Measurements from ENCODE around the gene MALRD1. TPM values are rescaled to one million over a fixed set of nuclear protein-coding genes. Genes with fewer than 3 reads are reported as not detected.

MALRD1 gene
- total and polyA plus RNA-seq, 2 donors = 0.27 to 2.5 TPM

DNA sequence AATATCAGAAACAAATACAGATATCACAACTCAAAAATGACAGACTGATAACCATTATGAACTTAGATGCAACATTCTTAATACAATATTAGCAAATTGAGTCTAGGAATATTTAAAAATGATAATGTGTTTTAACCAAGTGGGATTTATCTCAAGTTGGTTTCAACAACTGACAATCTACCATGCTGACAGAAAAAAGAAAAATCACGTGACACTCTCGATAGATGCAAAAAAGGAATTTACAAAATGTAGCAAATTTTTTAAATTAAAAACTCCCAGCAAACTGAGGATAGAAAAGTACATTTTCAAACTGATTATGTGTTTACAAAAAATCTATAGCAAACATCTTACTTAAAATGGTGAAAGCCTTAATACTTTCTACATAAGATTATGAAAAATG, 177.4 kb downstream of the MALRD1 start:
- Histone ChIP-seq H3K4me1 (ENCODE audit: control insufficient read depth in 2 of 2, insufficient read depth in 2 of 2, low read length in 2 of 2) (no peaks in the 10 kb centered on the region), H3K27ac (ENCODE audit: low read depth in 1 of 2, low read length in 1 of 2) (no peak overlapping the region), H3K4me3 (ENCODE audit: low read length in 2 of 2) (no peak overlapping the region), H3K36me3 (ENCODE audit: control insufficient read depth in 2 of 2, insufficient read depth in 2 of 2, low read length in 1 of 2) (no peaks in the 10 kb centered on the region), H3K27me3 (ENCODE audit: control insufficient read depth in 2 of 2, insufficient read depth in 1 of 2, low read length in 1 of 2) (no peaks in the 10 kb centered on the region), H3K9me3 (ENCODE audit: control insufficient read depth in 2 of 2, insufficient read depth in 1 of 2, low read length in 1 of 2) (no peaks in the 10 kb centered on the region)
- no peak for DNase-seq (ENCODE audit: low read depth in 6 of 9, low spot score in 9 of 9)
- 97% methylated on average over 2 of the region's 2 CpGs for WGBS

DNA sequence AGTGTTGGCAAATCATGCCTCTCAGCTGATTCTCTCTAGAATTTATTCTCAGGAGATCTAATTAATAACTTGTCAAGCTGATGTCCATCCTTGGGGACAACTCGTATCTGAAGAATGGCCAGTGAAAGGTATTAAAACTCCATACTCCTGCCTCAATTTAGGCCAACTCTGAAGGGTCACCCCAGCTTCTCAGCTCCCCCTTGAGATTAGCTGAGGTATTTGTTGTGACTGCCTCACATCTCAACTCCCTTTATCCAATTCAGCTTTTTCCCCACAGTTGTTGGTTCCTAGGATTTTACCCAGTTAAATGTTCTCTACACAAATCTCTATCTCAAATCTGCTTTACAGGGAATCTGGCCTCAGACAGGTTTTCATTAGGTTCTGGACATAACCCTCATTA, 182.4 kb downstream of the MALRD1 start:
- H3K4me1 ChIP-seq (ENCODE audit: control insufficient read depth in 2 of 2, insufficient read depth in 2 of 2, low read length in 2 of 2) = no peaks in the 10 kb centered on the region
- H3K4me3 ChIP-seq (ENCODE audit: low read length in 2 of 2) = no peak overlapping the region
- no peak for DNase-seq (ENCODE audit: low read depth in 6 of 9, low spot score in 9 of 9)
- no peak overlapping the region for H3K27ac ChIP-seq (ENCODE audit: low read depth in 1 of 2, low read length in 1 of 2)
- WGBS = 86% methylated on average over 1 of the region's 1 CpG
- H3K36me3 ChIP-seq (ENCODE audit: control insufficient read depth in 2 of 2, insufficient read depth in 2 of 2, low read length in 1 of 2) = no peaks in the 10 kb centered on the region
- H3K27me3 ChIP-seq (ENCODE audit: control insufficient read depth in 2 of 2, insufficient read depth in 1 of 2, low read length in 1 of 2) = no peaks in the 10 kb centered on the region
- peaks cover 0 to 3% of the 10 kb centered on the region in 2 donors for H3K9me3 ChIP-seq (ENCODE audit: control insufficient read depth in 2 of 2, insufficient read depth in 1 of 2, low read length in 1 of 2)

DNA sequence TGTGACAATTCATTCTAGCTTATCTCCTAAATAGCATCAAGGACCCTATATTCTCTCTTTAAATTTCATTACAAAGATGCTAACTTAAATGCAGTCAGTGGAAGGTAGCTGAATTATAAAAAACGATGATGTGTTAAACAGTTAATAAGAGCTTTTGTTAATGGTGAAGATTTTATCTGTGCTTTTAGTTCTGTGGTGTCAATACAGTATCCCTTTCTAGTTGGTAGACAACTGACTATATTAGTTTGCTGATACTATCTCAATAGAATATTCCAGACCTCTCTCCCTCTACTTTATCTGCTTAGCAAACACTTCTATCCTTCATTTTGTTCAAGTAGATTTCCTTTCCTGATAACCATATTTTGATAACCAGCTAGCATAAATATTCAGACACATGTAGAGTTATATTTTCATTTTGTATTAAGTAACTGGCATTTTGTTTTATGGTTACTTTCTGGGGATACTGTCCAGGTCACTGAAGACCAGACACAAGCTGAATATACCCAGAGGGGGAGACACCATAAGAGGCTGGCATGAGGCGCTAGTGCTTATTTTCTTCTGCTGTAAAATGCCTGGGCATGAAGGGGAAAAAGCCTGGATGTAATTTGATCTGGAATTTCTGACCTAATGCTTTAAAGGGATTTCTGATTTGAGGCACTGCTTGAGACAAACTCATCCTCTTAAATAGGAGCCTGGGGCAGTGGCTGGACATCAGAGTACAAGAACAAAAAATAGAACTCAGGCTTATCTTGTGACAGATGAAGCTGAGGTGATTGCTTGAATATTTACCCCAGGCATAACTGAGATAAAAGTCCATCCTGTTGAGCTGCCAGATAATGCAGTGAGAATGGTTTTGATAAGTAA, 197.5 kb downstream of the MALRD1 start:
- H3K9me3 ChIP-seq (ENCODE audit: control insufficient read depth in 2 of 2, insufficient read depth in 1 of 2, low read length in 1 of 2) = no peaks in the 10 kb centered on the region
- H3K4me3 ChIP-seq (ENCODE audit: low read length in 2 of 2) = no peak overlapping the region
- H3K27me3 ChIP-seq (ENCODE audit: control insufficient read depth in 2 of 2, insufficient read depth in 1 of 2, low read length in 1 of 2) = no peaks in the 10 kb centered on the region
- DNase-seq (ENCODE audit: low read depth in 6 of 9, low spot score in 9 of 9) = no peak
- H3K27ac ChIP-seq (ENCODE audit: low read depth in 1 of 2, low read length in 1 of 2) = no peak overlapping the region
- WGBS = 89% methylated on average over 2 of the region's 2 CpGs
- H3K36me3 ChIP-seq (ENCODE audit: control insufficient read depth in 2 of 2, insufficient read depth in 2 of 2, low read length in 1 of 2) = no peaks in the 10 kb centered on the region
- H3K4me1 ChIP-seq (ENCODE audit: control insufficient read depth in 2 of 2, insufficient read depth in 2 of 2, low read length in 2 of 2) = no peaks in the 10 kb centered on the region

DNA sequence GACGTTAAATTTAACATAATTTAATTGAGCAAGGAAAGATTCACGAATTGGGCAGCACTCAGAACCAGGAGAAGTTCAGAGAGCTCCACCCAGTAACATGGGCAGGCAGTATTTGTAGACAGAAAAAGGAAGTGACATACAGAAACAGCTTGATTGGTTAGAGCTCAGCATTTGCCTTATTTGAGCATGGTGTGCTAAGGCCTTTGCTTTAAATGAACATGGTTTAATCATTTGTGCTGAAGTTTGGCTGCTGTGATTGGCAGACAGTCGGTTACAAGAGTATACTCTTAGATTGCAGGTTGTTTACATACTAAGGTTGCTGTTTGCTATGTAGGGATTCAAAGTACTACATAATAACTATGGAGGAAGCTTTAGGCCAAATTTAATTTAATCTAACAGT, 199.2 kb downstream of the MALRD1 start:
- Histone ChIP-seq H3K4me3 (ENCODE audit: low read length in 2 of 2) (no peak overlapping the region), H3K27me3 (ENCODE audit: control insufficient read depth in 2 of 2, insufficient read depth in 1 of 2, low read length in 1 of 2) (no peaks in the 10 kb centered on the region), H3K4me1 (ENCODE audit: control insufficient read depth in 2 of 2, insufficient read depth in 2 of 2, low read length in 2 of 2) (no peaks in the 10 kb centered on the region), H3K9me3 (ENCODE audit: control insufficient read depth in 2 of 2, insufficient read depth in 1 of 2, low read length in 1 of 2) (no peaks in the 10 kb centered on the region), H3K36me3 (ENCODE audit: control insufficient read depth in 2 of 2, insufficient read depth in 2 of 2, low read length in 1 of 2) (no peaks in the 10 kb centered on the region), H3K27ac (ENCODE audit: low read depth in 1 of 2, low read length in 1 of 2) (no peak overlapping the region)
- DNase-seq (ENCODE audit: low read depth in 6 of 9, low spot score in 9 of 9) = no peak
- 80% methylated on average over 3 of the region's 3 CpGs for WGBS

DNA sequence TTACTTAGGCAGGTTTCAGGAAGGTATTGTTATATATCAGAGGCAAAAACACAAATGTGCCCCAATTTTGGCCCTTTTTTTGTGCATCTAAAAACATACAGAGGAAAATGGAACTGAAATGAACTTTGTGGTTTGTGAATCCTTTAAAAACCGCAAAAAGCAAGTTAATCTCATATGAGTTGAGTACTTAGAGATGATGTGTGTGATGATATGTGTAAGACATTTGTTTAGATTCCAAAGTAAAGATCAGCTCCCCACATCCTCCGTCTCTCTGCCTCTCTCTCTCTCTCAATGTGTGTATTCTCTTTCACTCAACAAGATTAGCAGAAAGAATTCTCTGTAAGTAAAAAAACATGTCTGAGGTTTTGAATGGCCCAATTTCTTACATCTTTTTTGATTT, 201.9 kb downstream of the MALRD1 start:
- Histone ChIP-seq H3K9me3 (ENCODE audit: control insufficient read depth in 2 of 2, insufficient read depth in 1 of 2, low read length in 1 of 2) (no peaks in the 10 kb centered on the region), H3K27me3 (ENCODE audit: control insufficient read depth in 2 of 2, insufficient read depth in 1 of 2, low read length in 1 of 2) (no peaks in the 10 kb centered on the region), H3K36me3 (ENCODE audit: control insufficient read depth in 2 of 2, insufficient read depth in 2 of 2, low read length in 1 of 2) (no peaks in the 10 kb centered on the region), H3K4me1 (ENCODE audit: control insufficient read depth in 2 of 2, insufficient read depth in 2 of 2, low read length in 2 of 2) (no peaks in the 10 kb centered on the region), H3K27ac (ENCODE audit: low read depth in 1 of 2, low read length in 1 of 2) (no peak overlapping the region), H3K4me3 (ENCODE audit: low read length in 2 of 2) (no peak overlapping the region)
- WGBS = 69% methylated on average over 2 of the region's 2 CpGs
- no peak for DNase-seq (ENCODE audit: low read depth in 6 of 9, low spot score in 9 of 9)

DNA sequence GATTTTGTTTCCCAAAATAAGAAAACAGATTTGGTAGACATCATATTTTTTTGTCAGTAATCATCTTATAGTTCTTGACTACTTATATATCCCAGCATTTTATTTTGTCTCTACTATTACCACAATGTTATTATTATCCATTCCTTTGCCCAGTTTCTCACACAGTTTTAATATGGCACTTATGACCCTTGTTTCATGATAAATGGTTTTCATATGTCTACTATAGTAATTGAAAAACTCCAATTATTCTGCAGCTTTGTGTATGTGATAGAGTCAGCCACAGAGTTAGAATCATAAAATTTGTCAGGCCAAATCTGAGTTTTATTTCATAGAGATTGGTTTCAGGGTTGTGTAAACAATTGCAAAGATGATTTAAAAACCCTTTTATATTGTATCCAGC, 203.9 kb downstream of the MALRD1 start:
- Histone ChIP-seq H3K27ac (ENCODE audit: low read depth in 1 of 2, low read length in 1 of 2) (no peak overlapping the region), H3K27me3 (ENCODE audit: control insufficient read depth in 2 of 2, insufficient read depth in 1 of 2, low read length in 1 of 2) (no peaks in the 10 kb centered on the region), H3K36me3 (ENCODE audit: control insufficient read depth in 2 of 2, insufficient read depth in 2 of 2, low read length in 1 of 2) (no peaks in the 10 kb centered on the region), H3K9me3 (ENCODE audit: control insufficient read depth in 2 of 2, insufficient read depth in 1 of 2, low read length in 1 of 2) (no peaks in the 10 kb centered on the region), H3K4me1 (ENCODE audit: control insufficient read depth in 2 of 2, insufficient read depth in 2 of 2, low read length in 2 of 2) (no peaks in the 10 kb centered on the region), H3K4me3 (ENCODE audit: low read length in 2 of 2) (no peak overlapping the region)
- DNase-seq (ENCODE audit: low read depth in 6 of 9, low spot score in 9 of 9) = no peak

DNA sequence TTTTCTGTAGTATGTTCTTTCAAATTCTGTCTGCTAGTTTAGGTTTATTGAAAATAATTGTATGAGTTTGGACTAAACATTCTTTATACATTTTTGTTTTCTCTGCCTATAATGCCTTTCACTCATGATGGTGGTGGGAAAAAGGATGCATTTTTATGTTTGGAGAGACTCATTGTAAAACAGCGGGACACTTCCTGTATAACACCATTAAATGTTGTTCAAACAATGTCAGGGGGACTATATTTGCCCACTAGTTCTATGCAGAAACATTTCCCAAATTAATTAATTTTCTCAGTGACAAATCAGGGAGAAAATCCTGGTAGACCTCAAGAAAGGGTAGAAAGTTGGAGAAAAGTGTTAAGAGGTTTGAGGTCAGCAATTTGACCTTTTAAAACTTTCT, 207.7 kb downstream of the MALRD1 start:
- Histone ChIP-seq H3K4me1 (ENCODE audit: control insufficient read depth in 2 of 2, insufficient read depth in 2 of 2, low read length in 2 of 2) (no peaks in the 10 kb centered on the region), H3K4me3 (ENCODE audit: low read length in 2 of 2) (no peak overlapping the region), H3K36me3 (ENCODE audit: control insufficient read depth in 2 of 2, insufficient read depth in 2 of 2, low read length in 1 of 2) (no peaks in the 10 kb centered on the region), H3K27ac (ENCODE audit: low read depth in 1 of 2, low read length in 1 of 2) (no peak overlapping the region), H3K9me3 (ENCODE audit: control insufficient read depth in 2 of 2, insufficient read depth in 1 of 2, low read length in 1 of 2) (no peaks in the 10 kb centered on the region), H3K27me3 (ENCODE audit: control insufficient read depth in 2 of 2, insufficient read depth in 1 of 2, low read length in 1 of 2) (no peaks in the 10 kb centered on the region)
- DNase-seq (ENCODE audit: low read depth in 6 of 9, low spot score in 9 of 9) = no peak
- WGBS = 70% methylated on average over 1 of the region's 1 CpG

DNA sequence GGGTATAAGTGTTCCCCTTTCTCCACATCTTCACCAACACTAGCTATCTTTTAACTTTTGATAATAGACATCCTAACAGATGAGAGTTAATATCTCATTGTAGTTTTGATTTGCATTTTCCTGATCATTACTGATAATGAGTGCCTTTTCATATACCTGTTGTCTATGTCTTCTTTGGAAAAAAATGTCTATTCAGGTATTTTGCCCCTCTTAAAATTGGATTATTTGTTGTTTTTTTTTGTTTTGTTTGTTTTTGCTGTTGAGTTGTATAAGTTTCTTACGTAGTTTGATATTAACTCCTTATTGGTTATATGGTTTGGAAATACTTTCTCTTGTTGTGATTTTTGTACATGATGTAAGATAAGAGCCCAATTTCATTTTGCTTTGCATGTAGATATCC, 214.7 kb downstream of the MALRD1 start:
- DNase-seq (ENCODE audit: low read depth in 6 of 9, low spot score in 9 of 9) = no peak
- Histone ChIP-seq H3K27ac (ENCODE audit: low read depth in 1 of 2, low read length in 1 of 2) (no peak overlapping the region), H3K36me3 (ENCODE audit: control insufficient read depth in 2 of 2, insufficient read depth in 2 of 2, low read length in 1 of 2) (no peaks in the 10 kb centered on the region), H3K9me3 (ENCODE audit: control insufficient read depth in 2 of 2, insufficient read depth in 1 of 2, low read length in 1 of 2) (no peaks in the 10 kb centered on the region), H3K27me3 (ENCODE audit: control insufficient read depth in 2 of 2, insufficient read depth in 1 of 2, low read length in 1 of 2) (no peaks in the 10 kb centered on the region), H3K4me3 (ENCODE audit: low read length in 2 of 2) (no peak overlapping the region), H3K4me1 (ENCODE audit: control insufficient read depth in 2 of 2, insufficient read depth in 2 of 2, low read length in 2 of 2) (no peaks in the 10 kb centered on the region)
- WGBS = 88% methylated on average over 1 of the region's 1 CpG

DNA sequence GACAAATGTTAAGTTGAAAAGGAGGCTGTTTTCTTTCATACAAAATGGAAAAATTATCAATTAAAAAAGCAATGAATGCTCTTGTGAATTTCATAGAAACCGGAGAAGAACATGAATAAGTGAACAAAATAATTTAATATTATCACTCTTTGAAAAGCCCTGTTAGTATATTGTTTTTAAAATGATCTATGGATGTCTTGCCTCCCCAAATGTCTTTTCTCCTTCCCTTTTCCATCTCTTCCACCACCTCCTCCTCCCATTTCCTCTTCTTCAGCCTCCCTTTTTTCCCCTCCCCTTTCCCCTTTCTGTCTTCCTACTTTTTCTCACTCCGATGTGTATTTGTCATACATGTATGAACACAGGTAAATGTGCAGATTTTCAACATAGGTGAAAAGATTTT, 234.7 kb downstream of the MALRD1 start:
- H3K27me3 ChIP-seq (ENCODE audit: control insufficient read depth in 2 of 2, insufficient read depth in 1 of 2, low read length in 1 of 2) = no peaks in the 10 kb centered on the region
- no peak for DNase-seq (ENCODE audit: low read depth in 6 of 9, low spot score in 9 of 9)
- no peaks in the 10 kb centered on the region for H3K4me1 ChIP-seq (ENCODE audit: control insufficient read depth in 2 of 2, insufficient read depth in 2 of 2, low read length in 2 of 2)
- peaks cover 0 to 6% of the 10 kb centered on the region in 2 donors for H3K9me3 ChIP-seq (ENCODE audit: control insufficient read depth in 2 of 2, insufficient read depth in 1 of 2, low read length in 1 of 2)
- no peaks in the 10 kb centered on the region for H3K36me3 ChIP-seq (ENCODE audit: control insufficient read depth in 2 of 2, insufficient read depth in 2 of 2, low read length in 1 of 2)
- no peak overlapping the region for H3K27ac ChIP-seq (ENCODE audit: low read depth in 1 of 2, low read length in 1 of 2)
- 91% methylated on average over 2 of the region's 2 CpGs for WGBS
- no peak overlapping the region for H3K4me3 ChIP-seq (ENCODE audit: low read length in 2 of 2)
